NCI-H2029 (cell line): Measurements from ENCODE around the gene CCNE1.

Experiments used
- DNase-seq: peaks from one replicate; lab custom pipeline; 2025; lab: John Stamatoyannopoulos, UW

Gene CCNE1

GRCh38 chr19:29811125-29812079 lies at the start of gene CCNE1:
CCNE1 (plus strand) TSS chr19:29811991; CDS start chr19:29812556, 565 bp downstream.
- DNase-seq, result peak; percentile 74

- DNase-seq, result no peak
Observed at GRCh38 chr19:29763196-29763595, 48.6 kb upstream of the CCNE1 start.

GRCh38 chr19:29764361-29764760 lies 47.4 kb upstream of the CCNE1 start:
- no peak for DNase-seq

GRCh38 chr19:29766100-29766499 lies 45.7 kb upstream of the CCNE1 start:
- DNase-seq, result no peak

GRCh38 chr19:29767039-29767735 lies 44.6 kb upstream of the CCNE1 start:
- DNase-seq, result no peak

GRCh38 chr19:29768166-29768565 lies 43.6 kb upstream of the CCNE1 start:
- DNase-seq, result no peak

GRCh38 chr19:29769997-29770396 lies 41.8 kb upstream of the CCNE1 start:
- no peak for DNase-seq

GRCh38 chr19:29770648-29771047 lies 41.1 kb upstream of the CCNE1 start:
- DNase-seq, result no peak

GRCh38 chr19:29771708-29772414 lies 39.9 kb upstream of the CCNE1 start:
- peak; percentile 28 for DNase-seq

GRCh38 chr19:29772696-29773095 lies 39.1 kb upstream of the CCNE1 start:
- no peak for DNase-seq

GRCh38 chr19:29773141-29773540 lies 38.6 kb upstream of the CCNE1 start:
- no peak for DNase-seq

GRCh38 chr19:29774126-29774525 lies 37.7 kb upstream of the CCNE1 start:
- no peak for DNase-seq

- no peak for DNase-seq
Observed at GRCh38 chr19:29777781-29778309, 33.9 kb upstream of the CCNE1 start.

- no peak for DNase-seq
Observed at GRCh38 chr19:29779921-29780320, 31.9 kb upstream of the CCNE1 start.

GRCh38 chr19:29781386-29782259 lies 30.2 kb upstream of the CCNE1 start:
- no peak for DNase-seq

GRCh38 chr19:29782260-29782580 lies 29.6 kb upstream of the CCNE1 start:
- no peak for DNase-seq

GRCh38 chr19:29783627-29784190 lies 28.1 kb upstream of the CCNE1 start:
- no peak for DNase-seq

GRCh38 chr19:29784598-29785223 lies 27.1 kb upstream of the CCNE1 start:
- no peak for DNase-seq

GRCh38 chr19:29785360-29785759 lies 26.4 kb upstream of the CCNE1 start:
- DNase-seq, result no peak

GRCh38 chr19:29785955-29786589 lies 25.7 kb upstream of the CCNE1 start:
- DNase-seq, result no peak
